LNCaP clone FGC (cell line): ENCODE results near the gene MARK3.

Source experiments
- DNase-seq: peaks from one replicate; pipeline ENCODE4 v3.0.0-alpha.2; 2011; ENCODE audit warnings: low read depth
- H3K4me3 ChIP-seq: 2 replicates; pipeline ENCODE4 v1.5.1; 2011; ENCODE audit warnings: mild to moderate bottlenecking, low read depth, low read length, control low read depth
- TF ChIP-seq, protein P1 (sequence below): IDR thresholded peaks from 2 replicates; pipeline ENCODE4 v1.5.1; 2012; ENCODE audit warnings: mild to moderate bottlenecking; ENCODE audit not compliant: control insufficient read depth, insufficient read depth; ENCODE audit errors: extremely low read depth

The MARK3 gene

GRCh38 chr14:103448097-103448496 lies 62.9 kb downstream of the MARK3 start:
- TF ChIP-seq, protein P1, sequence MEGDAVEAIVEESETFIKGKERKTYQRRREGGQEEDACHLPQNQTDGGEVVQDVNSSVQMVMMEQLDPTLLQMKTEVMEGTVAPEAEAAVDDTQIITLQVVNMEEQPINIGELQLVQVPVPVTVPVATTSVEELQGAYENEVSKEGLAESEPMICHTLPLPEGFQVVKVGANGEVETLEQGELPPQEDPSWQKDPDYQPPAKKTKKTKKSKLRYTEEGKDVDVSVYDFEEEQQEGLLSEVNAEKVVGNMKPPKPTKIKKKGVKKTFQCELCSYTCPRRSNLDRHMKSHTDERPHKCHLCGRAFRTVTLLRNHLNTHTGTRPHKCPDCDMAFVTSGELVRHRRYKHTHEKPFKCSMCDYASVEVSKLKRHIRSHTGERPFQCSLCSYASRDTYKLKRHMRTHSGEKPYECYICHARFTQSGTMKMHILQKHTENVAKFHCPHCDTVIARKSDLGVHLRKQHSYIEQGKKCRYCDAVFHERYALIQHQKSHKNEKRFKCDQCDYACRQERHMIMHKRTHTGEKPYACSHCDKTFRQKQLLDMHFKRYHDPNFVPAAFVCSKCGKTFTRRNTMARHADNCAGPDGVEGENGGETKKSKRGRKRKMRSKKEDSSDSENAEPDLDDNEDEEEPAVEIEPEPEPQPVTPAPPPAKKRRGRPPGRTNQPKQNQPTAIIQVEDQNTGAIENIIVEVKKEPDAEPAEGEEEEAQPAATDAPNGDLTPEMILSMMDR = no peak
- DNase-seq = no peak
- no peak overlapping the region for H3K4me3 ChIP-seq

DNA sequence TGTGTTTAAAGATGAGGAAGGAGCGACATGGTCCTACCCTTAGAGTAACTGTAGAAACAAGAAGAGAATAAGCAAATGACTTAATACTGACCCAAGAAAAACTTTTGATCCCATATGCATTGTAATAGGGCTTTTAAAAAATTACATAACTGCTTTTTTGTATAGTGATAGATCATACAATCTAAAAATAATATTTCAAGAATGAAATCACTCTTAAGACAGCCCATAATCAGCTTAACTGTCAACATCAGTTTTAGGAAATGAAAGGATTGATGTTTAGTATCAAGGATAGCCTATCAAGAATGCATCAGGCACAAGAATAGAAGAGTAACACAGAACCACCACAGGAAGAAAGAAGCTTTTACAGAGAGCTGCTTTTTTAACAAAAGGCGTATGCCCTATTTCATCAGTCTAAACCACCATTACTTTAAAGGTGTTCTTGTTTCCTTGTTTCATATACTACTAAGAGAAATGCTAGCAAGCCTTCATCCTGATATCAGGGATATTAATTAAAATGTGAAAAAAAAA lies 64.5 kb downstream of the MARK3 start:
- TF ChIP-seq, protein P1 = no peak
- DNase-seq = no peak
- no peak overlapping the region for H3K4me3 ChIP-seq

- H3K4me3 ChIP-seq = no peak overlapping the region
- no peak for DNase-seq
- TF ChIP-seq, protein P1 = no peak
Measured at GRCh38 chr14:103450416-103450815, 65.2 kb downstream of the MARK3 start.

GRCh38 chr14:103451401-103451800 lies 66.2 kb downstream of the MARK3 start:
- DNase-seq = no peak
- H3K4me3 ChIP-seq = no peak overlapping the region
- TF ChIP-seq, protein P1 = no peak

GRCh38 chr14:103453791-103454190 lies 68.6 kb downstream of the MARK3 start:
- no peak overlapping the region for H3K4me3 ChIP-seq
- TF ChIP-seq, protein P1 = no peak
- DNase-seq = no peak

- DNase-seq = no peak
- TF ChIP-seq, protein P1 = no peak
- H3K4me3 ChIP-seq = no peak overlapping the region
Measured at GRCh38 chr14:103456167-103456835, 71.1 kb downstream of the MARK3 start.

DNA sequence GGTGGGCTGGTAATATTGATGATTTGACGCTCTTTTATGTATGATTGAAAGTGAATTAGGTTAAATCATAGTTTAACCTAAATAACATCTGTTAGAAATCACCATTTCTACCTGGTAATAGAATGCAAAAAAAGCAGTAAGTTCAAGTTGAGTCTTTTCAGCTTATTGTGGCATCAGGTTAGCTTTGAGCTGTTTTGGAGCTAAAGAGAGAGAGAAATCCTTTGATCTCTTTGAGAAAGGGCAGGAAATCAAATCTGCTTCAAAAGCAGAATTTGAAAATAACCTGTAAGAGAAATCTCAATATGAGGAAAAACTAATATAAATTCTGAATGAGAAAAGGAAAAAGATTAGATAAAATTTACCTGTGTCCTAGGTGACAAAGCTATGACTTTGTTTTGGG lies 75.2 kb downstream of the MARK3 start:
- TF ChIP-seq, protein P1 = no peak
- H3K4me3 ChIP-seq = no peak overlapping the region
- no peak for DNase-seq
